ENCODE data around the gene LOC128125822.

LOC128125822 gene

GRCh38 chr6:63530991-63531390, 41.3 kb upstream of the LOC128125822 start:
- no peak for TF ChIP-seq CTCF (IDR thresholded peaks at IDR 0.05; ENCODE audit: low read depth)

- no peak for TF ChIP-seq CTCF (IDR thresholded peaks at IDR 0.05; ENCODE audit: low read depth)
Measured at GRCh38 chr6:63533026-63533425, 39.3 kb upstream of the LOC128125822 start.

DNA sequence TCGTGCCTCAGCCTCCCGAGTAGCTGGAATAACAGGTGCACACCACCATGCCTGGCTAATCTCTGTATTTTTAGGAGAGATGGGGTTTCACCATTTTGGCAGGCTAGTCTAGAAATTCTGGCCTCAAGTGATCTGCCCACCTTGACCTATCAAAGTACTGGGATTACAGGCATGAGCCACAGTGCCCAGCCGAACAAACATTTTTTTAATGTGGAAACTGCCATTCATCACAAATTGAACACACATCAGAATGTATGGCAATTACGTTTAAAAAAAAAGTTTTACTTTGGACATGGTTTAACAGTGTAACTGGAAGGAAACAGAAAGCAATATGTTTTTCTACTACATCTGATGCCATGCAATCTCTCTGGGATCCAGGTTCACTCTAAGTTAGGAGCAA, 38.3 kb upstream of the LOC128125822 start:
- TF ChIP-seq CTCF (IDR thresholded peaks at IDR 0.05; ENCODE audit: low read depth) = no peak

DNA sequence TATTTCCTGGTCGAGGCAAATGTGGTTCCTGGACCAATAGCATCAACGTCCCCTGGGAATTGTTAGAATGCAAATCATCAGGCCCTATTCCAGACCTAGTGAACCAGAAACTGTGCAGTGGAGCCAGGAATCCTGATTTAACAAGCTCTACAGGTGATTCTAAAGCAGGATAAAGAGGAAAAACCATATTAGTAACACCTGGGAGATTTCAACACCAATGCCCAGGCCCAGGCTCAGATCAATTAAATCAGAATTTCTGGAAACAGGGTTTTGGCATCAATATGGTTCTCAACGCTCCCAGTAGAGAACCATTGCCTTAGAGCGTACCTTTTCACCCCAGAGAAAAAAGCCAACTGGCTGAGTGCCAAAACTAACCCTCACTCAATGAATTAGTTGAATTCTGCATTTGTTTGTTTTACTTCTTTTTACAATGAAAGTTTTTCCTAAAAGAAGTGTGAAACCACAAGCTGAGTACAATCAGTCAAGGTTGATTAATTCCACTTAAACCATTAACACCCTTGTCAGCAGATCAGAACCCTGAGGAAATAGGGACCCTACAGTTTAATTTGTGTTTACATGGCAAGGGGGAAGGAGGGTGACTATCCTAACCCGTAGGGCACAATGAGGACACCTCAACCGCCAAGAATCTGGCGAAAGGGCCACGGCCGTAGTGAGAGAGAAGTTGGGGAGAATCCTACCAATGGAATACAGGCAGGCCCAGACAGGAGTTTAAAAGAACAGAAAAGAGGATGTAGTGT, 34.9 kb upstream of the LOC128125822 start:
- TF ChIP-seq CTCF (IDR thresholded peaks at IDR 0.05; ENCODE audit: low read depth) = no peak

- TF ChIP-seq CTCF (IDR thresholded peaks at IDR 0.05; ENCODE audit: low read depth) = no peak
Measured at GRCh38 chr6:63537959-63538300, 34.4 kb upstream of the LOC128125822 start.

- TF ChIP-seq CTCF (IDR thresholded peaks at IDR 0.05; ENCODE audit: low read depth) = no peak
Measured at GRCh38 chr6:63538550-63538949, 33.7 kb upstream of the LOC128125822 start.

- no peak for TF ChIP-seq CTCF (IDR thresholded peaks at IDR 0.05; ENCODE audit: low read depth)
Measured at GRCh38 chr6:63543001-63543400, 29.3 kb upstream of the LOC128125822 start.
